Measurements from ENCODE around the gene LTC4S.

GRCh38 chr5:179802950-179803562, 9.3 kb downstream of the LTC4S start:
- TF ChIP-seq, protein P1, sequence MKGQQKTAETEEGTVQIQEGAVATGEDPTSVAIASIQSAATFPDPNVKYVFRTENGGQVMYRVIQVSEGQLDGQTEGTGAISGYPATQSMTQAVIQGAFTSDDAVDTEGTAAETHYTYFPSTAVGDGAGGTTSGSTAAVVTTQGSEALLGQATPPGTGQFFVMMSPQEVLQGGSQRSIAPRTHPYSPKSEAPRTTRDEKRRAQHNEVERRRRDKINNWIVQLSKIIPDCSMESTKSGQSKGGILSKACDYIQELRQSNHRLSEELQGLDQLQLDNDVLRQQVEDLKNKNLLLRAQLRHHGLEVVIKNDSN (CRISPR knock-in tag; IDR thresholded peaks at IDR 0.05) = no peak
- TF ChIP-seq, protein P2, sequence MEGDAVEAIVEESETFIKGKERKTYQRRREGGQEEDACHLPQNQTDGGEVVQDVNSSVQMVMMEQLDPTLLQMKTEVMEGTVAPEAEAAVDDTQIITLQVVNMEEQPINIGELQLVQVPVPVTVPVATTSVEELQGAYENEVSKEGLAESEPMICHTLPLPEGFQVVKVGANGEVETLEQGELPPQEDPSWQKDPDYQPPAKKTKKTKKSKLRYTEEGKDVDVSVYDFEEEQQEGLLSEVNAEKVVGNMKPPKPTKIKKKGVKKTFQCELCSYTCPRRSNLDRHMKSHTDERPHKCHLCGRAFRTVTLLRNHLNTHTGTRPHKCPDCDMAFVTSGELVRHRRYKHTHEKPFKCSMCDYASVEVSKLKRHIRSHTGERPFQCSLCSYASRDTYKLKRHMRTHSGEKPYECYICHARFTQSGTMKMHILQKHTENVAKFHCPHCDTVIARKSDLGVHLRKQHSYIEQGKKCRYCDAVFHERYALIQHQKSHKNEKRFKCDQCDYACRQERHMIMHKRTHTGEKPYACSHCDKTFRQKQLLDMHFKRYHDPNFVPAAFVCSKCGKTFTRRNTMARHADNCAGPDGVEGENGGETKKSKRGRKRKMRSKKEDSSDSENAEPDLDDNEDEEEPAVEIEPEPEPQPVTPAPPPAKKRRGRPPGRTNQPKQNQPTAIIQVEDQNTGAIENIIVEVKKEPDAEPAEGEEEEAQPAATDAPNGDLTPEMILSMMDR (IDR thresholded peaks at IDR 0.05) = no peak
- TF ChIP-seq KAT7 (CRISPR knock-in tag; IDR thresholded peaks at IDR 0.05; ENCODE audit: borderline replicate concordance) (no peak), ESRRA (CRISPR knock-in tag; IDR thresholded peaks at IDR 0.05; ENCODE audit: borderline replicate concordance) (no peak), E2F4 (CRISPR knock-in tag; IDR thresholded peaks at IDR 0.05; ENCODE audit: borderline replicate concordance, low read depth) (no peak)
